GM21723 (cell line): ENCODE data around the gene IQGAP2.

Experiments used
- ATAC-seq: cut with Tn5 transposase; IDR thresholded peaks from one replicate; pipeline ENCODE4 v1.9.1; 2021; ENCODE audit warnings: mild to moderate bottlenecking, moderate library complexity; ENCODE audit not compliant: unreplicated experiment

IQGAP2 gene

GRCh38 chr5:76556511-76557221 is 153.6 kb downstream of the IQGAP2 start:
- ATAC-seq, result peak; percentile 89

GRCh38 chr5:76560952-76561891 is 158.1 kb downstream of the IQGAP2 start:
- ATAC-seq, result no peak

GRCh38 chr5:76561959-76562358 is 158.9 kb downstream of the IQGAP2 start:
- no peak for ATAC-seq

GRCh38 chr5:76565009-76565408 is 161.9 kb downstream of the IQGAP2 start:
- no peak for ATAC-seq

GRCh38 chr5:76570153-76570552 is 167.1 kb downstream of the IQGAP2 start:
- ATAC-seq, result no peak

GRCh38 chr5:76571559-76571958 is 168.5 kb downstream of the IQGAP2 start:
- ATAC-seq, result no peak

- no peak for ATAC-seq
These were observed 173.4 kb downstream of the IQGAP2 start for GRCh38 chr5:76576450-76576849.

GRCh38 chr5:76576996-76577395 is 173.9 kb downstream of the IQGAP2 start:
- ATAC-seq, result no peak

- ATAC-seq, result no peak
These were observed 176.3 kb downstream of the IQGAP2 start for GRCh38 chr5:76579166-76579937.

- ATAC-seq, result no peak
These were observed 177.9 kb downstream of the IQGAP2 start for GRCh38 chr5:76580981-76581380.

GRCh38 chr5:76582230-76583162 is 179.4 kb downstream of the IQGAP2 start:
- peak; percentile 93 for ATAC-seq

GRCh38 chr5:76583163-76584047 is 180.3 kb downstream of the IQGAP2 start:
- ATAC-seq, result no peak

- ATAC-seq, result no peak
These were observed 182.7 kb downstream of the IQGAP2 start for GRCh38 chr5:76585783-76586217.

- ATAC-seq, result no peak
These were observed 183.4 kb downstream of the IQGAP2 start for GRCh38 chr5:76586531-76586930.

- ATAC-seq, result peak; percentile 99
These were observed 186.9 kb downstream of the IQGAP2 start for GRCh38 chr5:76590027-76590426.

GRCh38 chr5:76591366-76591765 is 188.3 kb downstream of the IQGAP2 start:
- ATAC-seq, result no peak

- ATAC-seq, result no peak
These were observed 189.6 kb downstream of the IQGAP2 start for GRCh38 chr5:76592692-76593091.

GRCh38 chr5:76594107-76594506 is 191.0 kb downstream of the IQGAP2 start:
- no peak for ATAC-seq
